Measurements from ENCODE around the gene SLC35F6.

Gene SLC35F6

GRCh38 chr2:26763019-26763418, 1.1 kb upstream of the SLC35F6 start:
- no peak for TF ChIP-seq CTCF (conservative IDR thresholded peaks at IDR 0.05)
- peak overlapping the region; percentile 100; the same call in 1 of the 2 replicates for H3K27ac ChIP-seq

- TF ChIP-seq CTCF (conservative IDR thresholded peaks at IDR 0.05): no peak
- peak overlapping the region; percentile 100 for H3K27ac ChIP-seq
Observed at GRCh38 chr2:26764906-26765305, 822 bp downstream of the SLC35F6 start.

- H3K27ac ChIP-seq: peak overlapping the region; percentile 100
- TF ChIP-seq CTCF (conservative IDR thresholded peaks at IDR 0.05): no peak
Observed at GRCh38 chr2:26765475-26766200, 1.6 kb downstream of the SLC35F6 start.

GRCh38 chr2:26767129-26767528, 3.0 kb downstream of the SLC35F6 start:
- no peak for TF ChIP-seq CTCF (conservative IDR thresholded peaks at IDR 0.05)
- H3K27ac ChIP-seq: peak overlapping the region; percentile 100

GRCh38 chr2:26767894-26768487, 3.9 kb downstream of the SLC35F6 start:
- peak overlapping the region; percentile 100 for H3K27ac ChIP-seq
- TF ChIP-seq CTCF (conservative IDR thresholded peaks at IDR 0.05): no peak

GRCh38 chr2:26768759-26769088, 4.6 kb downstream of the SLC35F6 start:
- peak overlapping the region; percentile 100 for H3K27ac ChIP-seq
- no peak for TF ChIP-seq CTCF (conservative IDR thresholded peaks at IDR 0.05)

GRCh38 chr2:26769089-26769761, 5.1 kb downstream of the SLC35F6 start:
- H3K27ac ChIP-seq: peak overlapping the region; percentile 100
- TF ChIP-seq CTCF (conservative IDR thresholded peaks at IDR 0.05): no peak
